ENCODE results near the gene EPS8.

Gene EPS8

GRCh38 chr12:15788233-15789219 lies 662 bp downstream of the EPS8 start:
- Mint-ChIP-seq H3K4me3 (peak overlapping the region; percentile 83), H3K36me3 (ENCODE audit: insufficient read depth) (peaks cover 5% of the 10 kb centered on the region), H3K27me3 (peaks cover 59% of the 10 kb centered on the region), H3K4me1 (peaks cover 15% of the 10 kb centered on the region), H3K9me3 (no peaks in the 10 kb centered on the region), H3K27ac (ENCODE audit: low read depth) (no peak overlapping the region)
- DNase-seq (ENCODE audit: low spot score in 2 of 2) = no peak
- peak; percentile 20 for ATAC-seq (replicated peaks; ENCODE audit: extremely low read depth, poor library complexity, severe bottlenecking)

GRCh38 chr12:15787778-15788177 lies 1.4 kb downstream of the EPS8 start:
- no peaks in the 10 kb centered on the region for H3K9me3 Mint-ChIP-seq
- no peak for ATAC-seq (replicated peaks; ENCODE audit: extremely low read depth, poor library complexity, severe bottlenecking)
- H3K36me3 Mint-ChIP-seq (ENCODE audit: insufficient read depth) = peaks cover 5% of the 10 kb centered on the region
- H3K27me3 Mint-ChIP-seq = peaks cover 60% of the 10 kb centered on the region
- H3K27ac Mint-ChIP-seq (ENCODE audit: low read depth) = no peak overlapping the region
- peaks cover 15% of the 10 kb centered on the region for H3K4me1 Mint-ChIP-seq
- no peak for DNase-seq (ENCODE audit: low spot score in 2 of 2)
- peak overlapping the region; percentile 83 for H3K4me3 Mint-ChIP-seq

- H3K27ac Mint-ChIP-seq (ENCODE audit: low read depth) = no peak overlapping the region
- DNase-seq (ENCODE audit: low spot score in 2 of 2) (no peak), ATAC-seq (replicated peaks; ENCODE audit: extremely low read depth, poor library complexity, severe bottlenecking) (no peak)
- H3K4me1 Mint-ChIP-seq = peaks cover 15% of the 10 kb centered on the region
- no peaks in the 10 kb centered on the region for H3K9me3 Mint-ChIP-seq
- no peak overlapping the region for H3K4me3 Mint-ChIP-seq
- H3K36me3 Mint-ChIP-seq (ENCODE audit: insufficient read depth) = peaks cover 5% of the 10 kb centered on the region
- H3K27me3 Mint-ChIP-seq = peaks cover 59% of the 10 kb centered on the region
Measured at GRCh38 chr12:15786772-15787171, 2.4 kb downstream of the EPS8 start.

- DNase-seq (ENCODE audit: low spot score in 2 of 2) (no peak), ATAC-seq (replicated peaks; ENCODE audit: extremely low read depth, poor library complexity, severe bottlenecking) (no peak)
- peaks cover 71% of the 10 kb centered on the region for H3K27me3 Mint-ChIP-seq
- H3K4me3 Mint-ChIP-seq = no peak overlapping the region
- H3K27ac Mint-ChIP-seq (ENCODE audit: low read depth) = no peak overlapping the region
- H3K36me3 Mint-ChIP-seq (ENCODE audit: insufficient read depth) = no peaks in the 10 kb centered on the region
- no peaks in the 10 kb centered on the region for H3K9me3 Mint-ChIP-seq
- peaks cover 4% of the 10 kb centered on the region for H3K4me1 Mint-ChIP-seq
Measured at GRCh38 chr12:15783288-15783687, 5.9 kb downstream of the EPS8 start.

GRCh38 chr12:15782667-15783066 lies 6.5 kb downstream of the EPS8 start:
- Mint-ChIP-seq H3K4me3 (no peak overlapping the region), H3K27me3 (peaks cover 69% of the 10 kb centered on the region), H3K9me3 (no peaks in the 10 kb centered on the region), H3K27ac (ENCODE audit: low read depth) (no peak overlapping the region), H3K4me1 (no peaks in the 10 kb centered on the region), H3K36me3 (ENCODE audit: insufficient read depth) (no peaks in the 10 kb centered on the region)
- no peak for DNase-seq (ENCODE audit: low spot score in 2 of 2)
- ATAC-seq (replicated peaks; ENCODE audit: extremely low read depth, poor library complexity, severe bottlenecking) = no peak

- no peaks in the 10 kb centered on the region for H3K36me3 Mint-ChIP-seq (ENCODE audit: insufficient read depth)
- H3K27ac Mint-ChIP-seq (ENCODE audit: low read depth) = no peak overlapping the region
- no peaks in the 10 kb centered on the region for H3K4me1 Mint-ChIP-seq
- H3K27me3 Mint-ChIP-seq = peaks cover 59% of the 10 kb centered on the region
- no peak for ATAC-seq (replicated peaks; ENCODE audit: extremely low read depth, poor library complexity, severe bottlenecking)
- no peaks in the 10 kb centered on the region for H3K9me3 Mint-ChIP-seq
- no peak for DNase-seq (ENCODE audit: low spot score in 2 of 2)
- no peak overlapping the region for H3K4me3 Mint-ChIP-seq
Measured at GRCh38 chr12:15779925-15780324, 9.3 kb downstream of the EPS8 start.

- ATAC-seq (replicated peaks; ENCODE audit: extremely low read depth, poor library complexity, severe bottlenecking) (no peak), DNase-seq (ENCODE audit: low spot score in 2 of 2) (no peak)
- Mint-ChIP-seq H3K4me3 (no peak overlapping the region), H3K27ac (ENCODE audit: low read depth) (no peak overlapping the region), H3K36me3 (ENCODE audit: insufficient read depth) (no peaks in the 10 kb centered on the region), H3K4me1 (no peaks in the 10 kb centered on the region), H3K27me3 (peaks cover 49% of the 10 kb centered on the region), H3K9me3 (no peaks in the 10 kb centered on the region)
Measured at GRCh38 chr12:15778126-15778525, 11.1 kb downstream of the EPS8 start.

GRCh38 chr12:15777355-15778012 lies 11.7 kb downstream of the EPS8 start:
- Mint-ChIP-seq H3K27ac (ENCODE audit: low read depth) (no peak overlapping the region), H3K36me3 (ENCODE audit: insufficient read depth) (no peaks in the 10 kb centered on the region), H3K4me1 (no peaks in the 10 kb centered on the region), H3K9me3 (no peaks in the 10 kb centered on the region), H3K27me3 (peaks cover 48% of the 10 kb centered on the region), H3K4me3 (no peak overlapping the region)
- no peak for DNase-seq (ENCODE audit: low spot score in 2 of 2)
- no peak for ATAC-seq (replicated peaks; ENCODE audit: extremely low read depth, poor library complexity, severe bottlenecking)

- Mint-ChIP-seq H3K9me3 (no peaks in the 10 kb centered on the region), H3K27ac (ENCODE audit: low read depth) (no peak overlapping the region), H3K36me3 (ENCODE audit: insufficient read depth) (no peaks in the 10 kb centered on the region), H3K4me3 (no peak overlapping the region), H3K4me1 (no peaks in the 10 kb centered on the region), H3K27me3 (peaks cover 50% of the 10 kb centered on the region)
- ATAC-seq (replicated peaks; ENCODE audit: extremely low read depth, poor library complexity, severe bottlenecking) (no peak), DNase-seq (ENCODE audit: low spot score in 2 of 2) (no peak)
Measured at GRCh38 chr12:15776532-15776931, 12.7 kb downstream of the EPS8 start.

- ATAC-seq (replicated peaks; ENCODE audit: extremely low read depth, poor library complexity, severe bottlenecking) = no peak
Measured at GRCh38 chr12:15774819-15775218, 14.4 kb downstream of the EPS8 start.

GRCh38 chr12:15772405-15773018 lies 16.7 kb downstream of the EPS8 start:
- ATAC-seq (replicated peaks; ENCODE audit: extremely low read depth, poor library complexity, severe bottlenecking) (no peak), DNase-seq (ENCODE audit: low spot score in 2 of 2) (no peak)
- no peaks in the 10 kb centered on the region for H3K4me1 Mint-ChIP-seq
- no peak overlapping the region for H3K4me3 Mint-ChIP-seq
- H3K9me3 Mint-ChIP-seq = no peaks in the 10 kb centered on the region
- H3K27ac Mint-ChIP-seq (ENCODE audit: low read depth) = no peak overlapping the region
- H3K27me3 Mint-ChIP-seq = peaks cover 37% of the 10 kb centered on the region
- no peaks in the 10 kb centered on the region for H3K36me3 Mint-ChIP-seq (ENCODE audit: insufficient read depth)

More at GRCh38 chr12:15774819-15775218, 14.4 kb downstream of the EPS8 start:
- Mint-ChIP-seq H3K9me3 (no peaks in the 10 kb centered on the region), H3K4me3 (no peak overlapping the region), H3K27ac (ENCODE audit: low read depth) (no peak overlapping the region), H3K36me3 (ENCODE audit: insufficient read depth) (no peaks in the 10 kb centered on the region), H3K4me1 (no peaks in the 10 kb centered on the region), H3K27me3 (peaks cover 47% of the 10 kb centered on the region)
- DNase-seq (ENCODE audit: low spot score in 2 of 2) = no peak

GRCh38 chr12:15770581-15770980 lies 18.6 kb downstream of the EPS8 start:
- Mint-ChIP-seq H3K9me3 (no peaks in the 10 kb centered on the region), H3K36me3 (ENCODE audit: insufficient read depth) (no peaks in the 10 kb centered on the region), H3K27ac (ENCODE audit: low read depth) (no peak overlapping the region), H3K27me3 (peaks cover 25% of the 10 kb centered on the region), H3K4me3 (no peak overlapping the region), H3K4me1 (no peaks in the 10 kb centered on the region)
- no peak for ATAC-seq (replicated peaks; ENCODE audit: extremely low read depth, poor library complexity, severe bottlenecking)
- DNase-seq (ENCODE audit: low spot score in 2 of 2) = no peak

All from central memory CD8-positive, alpha-beta T cell (primary cell).